IMR-90 (cell line): ENCODE results near the gene SNX25. TPM values are rescaled to one million over a fixed set of nuclear protein-coding genes. Genes with fewer than 3 reads are reported as not detected.

Source experiments
- ATAC-seq: fragments of 200-7000 bp; cut with Tn5 transposase; 2 replicates; pipeline ENCODE4 v1.9.1; 2020; ENCODE audit warnings: low read depth, mild to moderate bottlenecking, moderate library complexity
- BruUV-seq: library from RNA; stranded (reverse); fragments of 400-500 nt; replicated peaks from 2 replicates; lab custom pipeline; 2021; lab: Mats Ljungman, UMichigan
- CTCF ChIA-PET: fragments of 300-600 bp; formaldehyde crosslinking; extraction: SDS; loops from one replicate; lab custom pipeline; 2021; ENCODE audit warnings: antibody characterized with exemption; lab: Yijun Ruan, JAX
- POLR2A ChIA-PET: fragments of 300-600 bp; sonication (Branson Sonifier 250); formaldehyde crosslinking; loops from one replicate; lab custom pipeline; 2022; ENCODE audit warnings: antibody characterized with exemption; ENCODE audit not compliant: unreplicated experiment; lab: Charles Lee
- DNase-seq: peaks from one replicate; pipeline ENCODE4 v3.0.0; 2013
- H2AFZ ChIP-seq: replicated peaks from 2 replicates; pipeline ENCODE3; 2013; ENCODE audit warnings: low read length, mild to moderate bottlenecking; ENCODE audit not compliant: poor library complexity
- H2AK5ac ChIP-seq: 2 replicates; pipeline ENCODE4 v1.6.1; 2013; ENCODE audit warnings: low read depth, low read length, inconsistent platforms
- H2AK9ac ChIP-seq: replicated peaks from 2 replicates; pipeline ENCODE3; 2013; ENCODE audit warnings: mild to moderate bottlenecking, low read depth, low read length, moderate library complexity; ENCODE audit not compliant: poor library complexity
- H2BK120ac ChIP-seq: 2 replicates; pipeline ENCODE4 v1.6.1; 2013; ENCODE audit warnings: low read depth, low read length, inconsistent platforms
- H2BK15ac ChIP-seq: 3 replicates; pipeline ENCODE4 v1.6.1; 2013; ENCODE audit warnings: low read depth, low read length, inconsistent platforms
- H2BK20ac ChIP-seq: 2 replicates; pipeline ENCODE4 v1.6.1; 2013; ENCODE audit warnings: low read depth, mild to moderate bottlenecking, inconsistent platforms, low read length, moderate library complexity
- H2BK5ac ChIP-seq: 2 replicates; pipeline ENCODE4 v1.6.1; 2013; ENCODE audit warnings: mild to moderate bottlenecking, low read depth, low read length, inconsistent platforms; ENCODE audit not compliant: poor library complexity, severe bottlenecking
- H3K14ac ChIP-seq: replicated peaks from 2 replicates; pipeline ENCODE4 v1.6.1; 2013; ENCODE audit warnings: low read depth, low read length, inconsistent platforms
- H3K18ac ChIP-seq: 2 replicates; pipeline ENCODE4 v1.6.1; 2013; ENCODE audit warnings: low read depth, low read length, control low read depth
- H3K23ac ChIP-seq: 2 replicates; pipeline ENCODE4 v1.6.1; 2013; ENCODE audit warnings: low read depth, low read length, inconsistent platforms
- H3K27ac ChIP-seq: 2 replicates; pipeline ENCODE4 v1.5.1; 2013; ENCODE audit warnings: mild to moderate bottlenecking, control low read depth, low read length; ENCODE audit not compliant: insufficient read depth
- H3K27me3 ChIP-seq: 2 replicates; pipeline ENCODE4 v1.6.1; 2013; ENCODE audit warnings: low read length; ENCODE audit not compliant: control insufficient read depth, insufficient read depth
- H3K36me3 ChIP-seq: 2 replicates; pipeline ENCODE4 v1.6.1; 2013; ENCODE audit warnings: low read length, mixed read lengths; ENCODE audit not compliant: control insufficient read depth, insufficient read depth
- H3K4ac ChIP-seq: 2 replicates; pipeline ENCODE4 v1.6.1; 2013; ENCODE audit warnings: low read depth, low read length, inconsistent platforms
- H3K4me1 ChIP-seq: 2 replicates; pipeline ENCODE4 v1.6.1; 2013; ENCODE audit warnings: low read length, mixed read lengths; ENCODE audit not compliant: control insufficient read depth, insufficient read depth
- H3K4me2 ChIP-seq: 2 replicates; pipeline ENCODE4 v1.6.1; 2013; ENCODE audit warnings: low read depth, mild to moderate bottlenecking, control low read depth, low read length, moderate library complexity
- H3K4me3 ChIP-seq: 2 replicates; pipeline ENCODE4 v1.5.1; 2013; ENCODE audit warnings: low read depth, mild to moderate bottlenecking, control low read depth, low read length, moderate library complexity; ENCODE audit not compliant: insufficient read depth
- H3K56ac ChIP-seq: 2 replicates; pipeline ENCODE4 v1.6.1; 2013; ENCODE audit warnings: low read length, inconsistent platforms; ENCODE audit not compliant: insufficient read depth; ENCODE audit errors: extremely low read depth
- H3K79me1 ChIP-seq, 2 experiments: 2 replicates each; pipeline ENCODE4 v1.6.1; 2013; ENCODE audit warnings: low read length in 2 of 2, inconsistent platforms in 1 of 2, low read depth in 1 of 2
- H3K9ac ChIP-seq: 2 replicates; pipeline ENCODE4 v1.6.1; 2013; ENCODE audit warnings: low read depth, low read length, control low read depth
- H3K9me1 ChIP-seq: 2 replicates; pipeline ENCODE4 v1.6.1; 2013; ENCODE audit warnings: low read length, inconsistent platforms; ENCODE audit not compliant: insufficient read depth
- H3K9me3 ChIP-seq: 2 replicates; pipeline ENCODE4 v1.6.1; 2013; ENCODE audit warnings: low read length; ENCODE audit not compliant: control insufficient read depth, insufficient read depth
- H4K20me1 ChIP-seq: 2 replicates; pipeline ENCODE4 v1.6.1; 2013; ENCODE audit warnings: low read length, inconsistent platforms; ENCODE audit not compliant: insufficient read depth
- H4K5ac ChIP-seq: 2 replicates; pipeline ENCODE4 v1.6.1; 2013; ENCODE audit warnings: mild to moderate bottlenecking, low read depth, low read length, control low read depth
- H4K8ac ChIP-seq, 2 experiments: 2 replicates each; pipeline ENCODE4 v1.6.1; 2013; ENCODE audit warnings: low read depth in 2 of 2, low read length in 2 of 2, control low read depth in 1 of 2, inconsistent platforms in 1 of 2
- H4K91ac ChIP-seq: 2 replicates; pipeline ENCODE4 v1.6.1; 2013; ENCODE audit warnings: low read depth, low read length, inconsistent platforms; ENCODE audit not compliant: insufficient read depth
- BHLHE40 ChIP-seq: fragments of 150-350 bp; IDR thresholded peaks from 2 replicates; pipeline ENCODE4 v1.6.1; 2016; ENCODE audit warnings: mild to moderate bottlenecking, low read depth, low read length
- CEBPB ChIP-seq: IDR thresholded peaks from 2 replicates; pipeline ENCODE4 v1.6.1; 2012; ENCODE audit warnings: low read depth, low read length, improper control_type of control experiment
- CHD1 ChIP-seq: IDR thresholded peaks from 2 replicates; pipeline ENCODE4 v1.6.1; 2012; ENCODE audit warnings: low read depth, low read length, improper control_type of control experiment
- CTCF ChIP-seq: conservative IDR thresholded peaks from 2 replicates; pipeline ENCODE4 v1.5.1; 2012; ENCODE audit warnings: mild to moderate bottlenecking, low read depth, low read length, improper control_type of control experiment
- FOS ChIP-seq: fragments of 150-350 bp; IDR thresholded peaks from 2 replicates; pipeline ENCODE4 v1.6.1; 2016; ENCODE audit warnings: low read depth, low read length
- MAZ ChIP-seq: IDR thresholded peaks from 2 replicates; pipeline ENCODE4 v1.6.1; 2012; ENCODE audit warnings: low read depth, mild to moderate bottlenecking, low read length, improper control_type of control experiment, moderate library complexity, borderline replicate concordance
- MXI1 ChIP-seq: IDR thresholded peaks from 2 replicates; pipeline ENCODE4 v1.6.1; 2012; ENCODE audit warnings: low read depth, mild to moderate bottlenecking, low read length, moderate library complexity, borderline replicate concordance
- NFE2L2 ChIP-seq: fragments of 150-350 bp; IDR thresholded peaks from 2 replicates; pipeline ENCODE4 v1.6.1; 2016; ENCODE audit warnings: low read depth, mild to moderate bottlenecking, low read length
- POLR2A ChIP-seq: IDR thresholded peaks from 2 replicates; pipeline ENCODE4 v1.6.1; 2012; ENCODE audit warnings: mild to moderate bottlenecking, low read depth, low read length
- RAD21 ChIP-seq: IDR thresholded peaks from 2 replicates; pipeline ENCODE4 v1.6.1; 2012; ENCODE audit warnings: low read length, improper control_type of control experiment
- RCOR1 ChIP-seq: IDR thresholded peaks from 2 replicates; pipeline ENCODE4 v1.6.1; 2012; ENCODE audit warnings: mild to moderate bottlenecking, low read length, improper control_type of control experiment; ENCODE audit not compliant: insufficient replicate concordance
- RFX5 ChIP-seq: IDR thresholded peaks from 2 replicates; pipeline ENCODE4 v1.8.0; 2012; ENCODE audit warnings: low read depth, mild to moderate bottlenecking, low read length, moderate library complexity
- SMC3 ChIP-seq: fragments of 150-350 bp; IDR thresholded peaks from 2 replicates; pipeline ENCODE4 v1.6.1; 2016; ENCODE audit warnings: low read depth, mild to moderate bottlenecking, antibody characterized with exemption, low read length, moderate library complexity
- WGBS, 2 experiments: methylation state at CpG; one replicate each; pipeline versions ENCODE4 v1.1.5 to v1.1.7; 2013; ENCODE audit warnings: missing lambda C conversion rate in 2 of 2; ENCODE audit not compliant: insufficient read length in 1 of 2; ENCODE audit errors: extremely low coverage in 2 of 2; 5-methylcytosine and 5-hydroxymethylcytosine counted together
- dilution Hi-C: fragments of 300-500 bp; cut with HindIII; formaldehyde crosslinking; loops from one replicate; pipeline ENCODE4 v1.14.3; 2018; ENCODE audit warnings: low sequenced_read_pairs; ENCODE audit not compliant: unreplicated experiment
- in situ Hi-C: fragments of 300-500 bp; cut with MboI; formaldehyde crosslinking; loops from 3 replicates; pipeline ENCODE4 v1.14.3; 2019; ENCODE audit warnings: low sequenced_read_pairs, inconsistent platforms, mixed read lengths
- intact Hi-C: fragments of 100-400 bp; cut with micrococcal nuclease; formaldehyde crosslinking; loops from 2 replicates; pipeline ENCODE4 v1.10.0; 2022
- polyA plus RNA-seq, 3 experiments: library from polyadenylated mRNA; depleted of rRNA; stranded (reverse); fragments of >200 nt; gene quantifications; 2 replicates each; pipeline ENCODE4 v1.2.3, GENCODE V29; 2012; ENCODE audit warnings: low replicate concordance in 1 of 3
- total RNA-seq: library from RNA; depleted of rRNA; stranded (reverse); fragments of >200 nt; gene quantifications from 2 replicates; pipeline ENCODE4 v1.2.3, GENCODE V29; 2012
- TF ChIP-seq, protein P1 (sequence below): fragments of 150-350 bp; IDR thresholded peaks from 2 replicates; pipeline ENCODE4 v1.6.1; 2016; ENCODE audit warnings: low read depth, mild to moderate bottlenecking, low read length, moderate library complexity, borderline replicate concordance
- TF ChIP-seq, protein P2 (sequence below): fragments of 150-350 bp; IDR thresholded peaks from 2 replicates; pipeline ENCODE4 v1.6.1; 2017; ENCODE audit warnings: mild to moderate bottlenecking, antibody characterized with exemption, low read length, low read depth

Gene SNX25
- total and polyA plus RNA-seq, 2 of the 4 experiments (the other 2 are of a cell fraction), result 11.4 to 28.3 TPM

GRCh38 chr4:185179488-185179887, 29.9 kb upstream of the SNX25 start:
- Histone ChIP-seq H2AK9ac (no peak overlapping the region), H3K27me3 (no peaks in the 10 kb centered on the region), H2BK120ac (no peak overlapping the region), H3K36me3 (peaks cover 2% of the 10 kb centered on the region; the same call in 1 of the 2 replicates), H2BK20ac (no peak overlapping the region), H2BK15ac (no peak overlapping the region), H3K4me3 (no peak overlapping the region), H3K9me1 (0 out of 2 replicates have a peak, but pooled peaks cover 3% of the 10 kb centered on the region), H3K18ac (no peak overlapping the region), H3K56ac (no peak overlapping the region), H3K4me1 (peaks cover 5% of the 10 kb centered on the region; the same call in 1 of the 2 replicates), H3K27ac (no peak overlapping the region), H3K79me1 (peaks cover 22 to 34% of the 10 kb centered on the region in 2 experiments), H2AFZ (no peak overlapping the region), H4K5ac (no peak overlapping the region), H2BK5ac (no peak overlapping the region), H4K8ac (no peak overlapping the region), H3K4me2 (no peak overlapping the region), H3K23ac (no peak overlapping the region), H3K9me3 (no peaks in the 10 kb centered on the region), H3K4ac (no peak overlapping the region), H2AK5ac (no peak overlapping the region), H3K14ac (no peak overlapping the region), H4K20me1 (peaks cover 3% of the 10 kb centered on the region; the same call in 1 of the 2 replicates), H4K91ac (no peak overlapping the region), H3K9ac (no peak overlapping the region)
- dilution Hi-C loops (no loop called here), in situ Hi-C loops (loop anchor here (25.0 kb wide), 1 partner anchor 858 kb away; no protein-coding TSS in a partner anchor), intact Hi-C loops (no loop called here)
- no TSS peak for BruUV-seq
- DNase-seq, result no peak
- no peak for TF ChIP-seq MAZ
- no peak for TF ChIP-seq RFX5
- no peak for TF ChIP-seq RCOR1
- no peak for TF ChIP-seq CEBPB
- TF ChIP-seq, protein P1, sequence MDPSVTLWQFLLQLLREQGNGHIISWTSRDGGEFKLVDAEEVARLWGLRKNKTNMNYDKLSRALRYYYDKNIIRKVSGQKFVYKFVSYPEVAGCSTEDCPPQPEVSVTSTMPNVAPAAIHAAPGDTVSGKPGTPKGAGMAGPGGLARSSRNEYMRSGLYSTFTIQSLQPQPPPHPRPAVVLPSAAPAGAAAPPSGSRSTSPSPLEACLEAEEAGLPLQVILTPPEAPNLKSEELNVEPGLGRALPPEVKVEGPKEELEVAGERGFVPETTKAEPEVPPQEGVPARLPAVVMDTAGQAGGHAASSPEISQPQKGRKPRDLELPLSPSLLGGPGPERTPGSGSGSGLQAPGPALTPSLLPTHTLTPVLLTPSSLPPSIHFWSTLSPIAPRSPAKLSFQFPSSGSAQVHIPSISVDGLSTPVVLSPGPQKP, result no peak
- no peak for TF ChIP-seq NFE2L2
- no peak for TF ChIP-seq RAD21
- TF ChIP-seq SMC3, result no peak
- TF ChIP-seq MXI1, result no peak
- no peak for TF ChIP-seq BHLHE40
- no peak for TF ChIP-seq CHD1
- no peak for TF ChIP-seq FOS
- no peak for TF ChIP-seq POLR2A
- TF ChIP-seq, protein P2, sequence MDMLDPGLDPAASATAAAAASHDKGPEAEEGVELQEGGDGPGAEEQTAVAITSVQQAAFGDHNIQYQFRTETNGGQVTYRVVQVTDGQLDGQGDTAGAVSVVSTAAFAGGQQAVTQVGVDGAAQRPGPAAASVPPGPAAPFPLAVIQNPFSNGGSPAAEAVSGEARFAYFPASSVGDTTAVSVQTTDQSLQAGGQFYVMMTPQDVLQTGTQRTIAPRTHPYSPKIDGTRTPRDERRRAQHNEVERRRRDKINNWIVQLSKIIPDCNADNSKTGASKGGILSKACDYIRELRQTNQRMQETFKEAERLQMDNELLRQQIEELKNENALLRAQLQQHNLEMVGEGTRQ, result no peak
- TF ChIP-seq CTCF, result no peak
- ChIA-PET CTCF (no interaction called here), POLR2A (no interaction called here)
- no peak for ATAC-seq
- WGBS, 2 experiments, result 94% methylated on average over 2 of the region's 3 CpGs; no CpG with 5 or more reads in 1 of the 2 experiments
